ENCODE results near the gene C3orf85.

C3orf85 gene

GRCh38 chr3:109154979-109155378 lies 18.5 kb downstream of the C3orf85 start:
- no peak for DNase-seq

- no peak for DNase-seq
Observed at GRCh38 chr3:109155828-109156227, 19.3 kb downstream of the C3orf85 start.

GRCh38 chr3:109161487-109162123 lies 25.1 kb downstream of the C3orf85 start:
- no peak for DNase-seq

GRCh38 chr3:109165905-109166304 lies 29.4 kb downstream of the C3orf85 start:
- no peak for DNase-seq

- DNase-seq: no peak
Observed at GRCh38 chr3:109171479-109171878, 35.0 kb downstream of the C3orf85 start.

- DNase-seq: no peak
Observed at GRCh38 chr3:109175411-109175810, 38.9 kb downstream of the C3orf85 start.

GRCh38 chr3:109176726-109177125 lies 40.2 kb downstream of the C3orf85 start:
- DNase-seq: no peak

- no peak for DNase-seq
Observed at GRCh38 chr3:109177908-109178307, 41.4 kb downstream of the C3orf85 start.

- DNase-seq: no peak
Observed at GRCh38 chr3:109178708-109179107, 42.2 kb downstream of the C3orf85 start.

- no peak for DNase-seq
Observed at GRCh38 chr3:109184726-109185125, 48.2 kb downstream of the C3orf85 start.

GRCh38 chr3:109187390-109187789 lies 50.9 kb downstream of the C3orf85 start:
- DNase-seq: no peak

GRCh38 chr3:109188741-109189140 lies 52.2 kb downstream of the C3orf85 start:
- no peak for DNase-seq

GRCh38 chr3:109191421-109191820 lies 54.9 kb downstream of the C3orf85 start:
- no peak for DNase-seq

GRCh38 chr3:109195815-109196214 lies 59.3 kb downstream of the C3orf85 start:
- no peak for DNase-seq
